Progenitor cell of endocrine pancreas (in vitro differentiated cells): ENCODE data around the gene ITPK1. TPM values are rescaled to one million over a fixed set of nuclear protein-coding genes. Genes with fewer than 3 reads are reported as not detected.

ENCODE experiments used
- DNase-seq: peaks from one replicate; pipeline ENCODE4 v3.0.0; 2021; ENCODE audit warnings: low spot score; ENCODE audit not compliant: unreplicated experiment
- H3K27ac Mint-ChIP-seq: 2 replicates; pipeline ENCODE4 v1.8.0; 2021; ENCODE audit warnings: mild to moderate bottlenecking, moderate library complexity, mixed read lengths
- H3K27me3 Mint-ChIP-seq: 2 replicates; pipeline ENCODE4 v1.8.0; 2021; ENCODE audit warnings: mixed read lengths
- H3K36me3 Mint-ChIP-seq: 2 replicates; pipeline ENCODE4 v1.8.0; 2022; ENCODE audit warnings: mixed read lengths; ENCODE audit not compliant: insufficient read depth
- H3K4me1 Mint-ChIP-seq: 2 replicates; pipeline ENCODE4 v1.8.0; 2021; ENCODE audit warnings: low read depth, mixed read lengths
- H3K4me3 Mint-ChIP-seq: 2 replicates; pipeline ENCODE4 v1.8.0; 2021; ENCODE audit warnings: low read depth, mild to moderate bottlenecking, moderate library complexity, mixed read lengths
- H3K9me3 Mint-ChIP-seq: 2 replicates; pipeline ENCODE4 v1.8.0; 2021; ENCODE audit warnings: low read depth, mixed read lengths
- total RNA-seq: library from RNA; stranded (reverse); gene quantifications from 2 replicates; pipeline ENCODE4 v1.2.1, GENCODE V29; 2021
- TF ChIP-seq, protein P1 (sequence below): fragments of 200-600 bp; sonication (generic); IDR thresholded peaks from one replicate; pipeline ENCODE4 v1.5.0; 2021; ENCODE audit warnings: antibody characterized with exemption, mild to moderate bottlenecking; ENCODE audit not compliant: unreplicated experiment

Gene ITPK1
- total RNA-seq, 1 donor from 2014 or later: 72.0 TPM

DNA sequence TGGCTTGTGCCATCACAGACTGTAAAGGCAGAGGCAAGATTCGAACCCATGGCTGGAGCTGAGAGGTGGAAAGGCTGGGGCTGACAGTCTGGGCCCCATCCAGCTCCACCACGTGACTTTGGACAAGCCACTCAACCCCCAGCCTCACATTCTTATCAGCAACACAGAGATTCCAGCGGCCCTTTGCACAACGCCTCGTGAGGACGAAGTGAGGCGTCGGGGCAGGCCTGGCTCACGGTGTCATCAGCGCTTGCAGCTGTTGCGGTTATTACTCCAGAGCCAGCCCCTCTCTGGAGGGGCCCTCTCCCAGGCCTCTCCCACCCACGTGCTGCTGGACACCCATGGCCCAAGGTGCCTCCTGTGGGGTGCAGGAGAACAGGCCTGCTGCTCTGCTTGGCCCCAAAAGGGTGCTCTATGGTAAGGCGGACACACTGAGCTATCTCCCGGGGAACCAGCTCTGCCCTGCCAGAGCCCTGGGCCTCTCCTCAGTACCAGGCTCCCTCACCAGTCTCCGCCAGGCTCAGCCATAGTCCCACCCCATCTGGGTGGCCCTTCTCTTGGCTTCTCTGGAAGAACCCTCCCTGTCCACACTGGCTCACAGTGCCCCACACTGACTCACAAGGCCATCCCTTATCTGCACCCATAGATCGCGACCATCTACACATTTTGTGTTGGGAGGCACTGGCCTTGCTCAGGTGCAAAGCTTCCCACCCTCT lies 171.7 kb downstream of the ITPK1 start:
- no peak overlapping the region for H3K4me3 Mint-ChIP-seq
- peaks cover 1% of the 10 kb centered on the region for H3K36me3 Mint-ChIP-seq
- TF ChIP-seq, protein P1, sequence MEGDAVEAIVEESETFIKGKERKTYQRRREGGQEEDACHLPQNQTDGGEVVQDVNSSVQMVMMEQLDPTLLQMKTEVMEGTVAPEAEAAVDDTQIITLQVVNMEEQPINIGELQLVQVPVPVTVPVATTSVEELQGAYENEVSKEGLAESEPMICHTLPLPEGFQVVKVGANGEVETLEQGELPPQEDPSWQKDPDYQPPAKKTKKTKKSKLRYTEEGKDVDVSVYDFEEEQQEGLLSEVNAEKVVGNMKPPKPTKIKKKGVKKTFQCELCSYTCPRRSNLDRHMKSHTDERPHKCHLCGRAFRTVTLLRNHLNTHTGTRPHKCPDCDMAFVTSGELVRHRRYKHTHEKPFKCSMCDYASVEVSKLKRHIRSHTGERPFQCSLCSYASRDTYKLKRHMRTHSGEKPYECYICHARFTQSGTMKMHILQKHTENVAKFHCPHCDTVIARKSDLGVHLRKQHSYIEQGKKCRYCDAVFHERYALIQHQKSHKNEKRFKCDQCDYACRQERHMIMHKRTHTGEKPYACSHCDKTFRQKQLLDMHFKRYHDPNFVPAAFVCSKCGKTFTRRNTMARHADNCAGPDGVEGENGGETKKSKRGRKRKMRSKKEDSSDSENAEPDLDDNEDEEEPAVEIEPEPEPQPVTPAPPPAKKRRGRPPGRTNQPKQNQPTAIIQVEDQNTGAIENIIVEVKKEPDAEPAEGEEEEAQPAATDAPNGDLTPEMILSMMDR: no peak
- no peaks in the 10 kb centered on the region for H3K27me3 Mint-ChIP-seq
- no peaks in the 10 kb centered on the region for H3K9me3 Mint-ChIP-seq
- no peak overlapping the region for H3K27ac Mint-ChIP-seq
- DNase-seq: no peak
- H3K4me1 Mint-ChIP-seq: no peaks in the 10 kb centered on the region

DNA sequence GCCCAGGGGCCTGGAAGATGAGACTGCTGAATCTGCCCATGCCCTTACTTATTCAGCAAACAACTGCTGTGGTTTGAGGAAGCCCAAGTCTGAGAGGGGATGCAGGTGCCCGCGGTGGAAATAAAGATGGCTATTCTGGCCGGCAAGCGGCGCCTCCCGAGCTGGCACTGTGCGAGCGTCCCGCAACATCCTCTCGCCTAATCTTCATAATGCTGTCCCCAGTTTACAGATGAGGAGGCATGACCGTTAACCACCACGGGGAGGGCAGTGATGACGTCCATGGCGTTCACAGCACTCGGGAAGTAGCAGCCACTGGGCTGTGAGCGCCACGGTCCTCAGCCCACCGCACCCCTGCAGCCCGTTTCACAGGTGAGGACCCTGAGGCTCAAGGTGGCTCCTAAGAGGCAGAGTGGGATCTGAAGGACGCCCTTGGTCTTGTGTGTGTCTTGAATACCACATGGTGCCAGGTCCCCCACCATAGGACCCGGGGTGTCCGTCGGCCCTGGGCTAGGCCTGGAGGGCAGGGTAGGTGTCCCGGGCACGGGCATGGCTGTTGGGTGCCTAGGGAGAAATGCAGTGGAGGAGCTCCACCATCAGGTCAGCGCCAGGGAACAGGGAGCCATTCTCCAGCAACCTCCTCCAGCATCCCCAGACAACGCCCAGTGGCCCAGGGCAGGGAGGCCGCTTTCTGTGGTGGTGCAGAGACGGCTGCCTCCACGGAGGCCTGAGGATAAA lies 172.6 kb downstream of the ITPK1 start:
- Mint-ChIP-seq H3K27ac (no peak overlapping the region), H3K36me3 (peaks cover 1% of the 10 kb centered on the region), H3K4me3 (no peak overlapping the region), H3K4me1 (no peaks in the 10 kb centered on the region), H3K27me3 (no peaks in the 10 kb centered on the region), H3K9me3 (no peaks in the 10 kb centered on the region)
- no peak for DNase-seq
- TF ChIP-seq, protein P1: no peak

DNA sequence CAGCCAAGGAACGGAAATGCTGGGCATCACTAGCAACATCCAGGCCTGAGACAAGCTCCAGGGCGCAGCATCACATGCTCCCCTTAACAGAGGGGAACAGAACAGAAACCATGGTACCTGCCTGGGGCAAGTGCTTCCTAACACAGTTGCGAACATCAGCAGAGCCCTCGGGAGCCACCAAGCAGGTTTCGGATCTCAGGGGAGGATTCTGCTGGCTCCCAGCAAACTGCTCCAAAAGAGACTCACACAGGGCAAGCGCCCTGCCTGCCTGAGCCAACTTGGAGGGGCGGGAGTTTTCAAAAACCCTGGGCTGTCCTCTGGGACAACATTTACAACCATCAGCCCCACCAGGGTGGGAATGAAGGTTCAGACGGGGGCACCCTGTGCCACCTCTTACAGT lies 173.1 kb downstream of the ITPK1 start:
- peaks cover 1% of the 10 kb centered on the region for H3K36me3 Mint-ChIP-seq
- H3K27ac Mint-ChIP-seq: no peak overlapping the region
- H3K4me3 Mint-ChIP-seq: no peak overlapping the region
- no peaks in the 10 kb centered on the region for H3K4me1 Mint-ChIP-seq
- H3K27me3 Mint-ChIP-seq: no peaks in the 10 kb centered on the region
- TF ChIP-seq, protein P1: no peak
- no peaks in the 10 kb centered on the region for H3K9me3 Mint-ChIP-seq
- no peak for DNase-seq

DNA sequence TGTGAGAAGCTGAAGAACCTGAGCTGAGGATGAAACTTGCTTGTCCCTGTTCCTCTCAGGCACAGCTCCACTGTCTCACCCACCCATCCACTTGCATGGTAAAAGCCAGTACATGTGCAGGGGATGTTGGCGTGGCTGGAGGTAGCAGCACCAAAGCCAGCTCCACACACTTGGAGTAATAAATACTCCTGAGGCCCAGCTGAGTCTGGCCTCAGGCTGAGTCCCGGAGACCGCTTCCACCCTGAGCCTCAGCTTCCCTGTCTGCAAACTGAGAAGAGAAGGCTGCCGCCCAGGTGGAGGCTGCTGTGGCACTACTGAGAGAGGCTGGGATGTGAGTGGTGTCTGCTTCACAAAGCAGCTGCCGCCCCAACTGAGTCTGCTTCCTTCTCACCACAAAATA lies 173.6 kb downstream of the ITPK1 start:
- H3K27ac Mint-ChIP-seq: no peak overlapping the region
- DNase-seq: no peak
- no peaks in the 10 kb centered on the region for H3K9me3 Mint-ChIP-seq
- H3K4me1 Mint-ChIP-seq: no peaks in the 10 kb centered on the region
- TF ChIP-seq, protein P1: no peak
- H3K27me3 Mint-ChIP-seq: no peaks in the 10 kb centered on the region
- H3K36me3 Mint-ChIP-seq: peaks cover 1% of the 10 kb centered on the region
- no peak overlapping the region for H3K4me3 Mint-ChIP-seq

DNA sequence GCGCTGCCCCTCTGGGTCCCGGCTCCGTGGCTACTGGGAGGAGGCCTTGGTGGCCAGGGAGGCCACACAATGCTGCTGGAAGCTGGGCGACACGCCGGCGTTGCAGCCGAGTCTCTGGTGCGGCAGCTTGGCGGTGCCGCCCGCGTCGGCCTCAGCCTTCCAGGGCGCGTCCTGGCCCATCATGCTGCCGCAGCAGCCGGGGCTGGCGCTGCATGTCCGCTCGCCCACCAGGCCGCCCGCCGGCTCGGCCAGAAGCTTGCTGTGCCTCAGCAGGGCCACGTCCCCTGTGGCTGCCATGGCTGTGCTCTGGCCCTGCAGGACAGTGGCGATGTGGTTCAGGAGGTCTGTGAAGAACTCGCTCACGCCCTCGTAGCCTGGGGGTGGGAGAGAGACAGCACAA lies 174.2 kb downstream of the ITPK1 start:
- Mint-ChIP-seq H3K27me3 (no peaks in the 10 kb centered on the region), H3K9me3 (no peaks in the 10 kb centered on the region), H3K36me3 (peaks cover 1% of the 10 kb centered on the region)

More for the DNA sequence above, 174.2 kb downstream of the ITPK1 start:
- no peak for DNase-seq
- no peaks in the 10 kb centered on the region for H3K4me1 Mint-ChIP-seq
- no peak overlapping the region for H3K4me3 Mint-ChIP-seq
- TF ChIP-seq, protein P1: no peak
- no peak overlapping the region for H3K27ac Mint-ChIP-seq
